IPS DF 4.7 (cell line): ENCODE results near the gene PPOX.

Experiments
- DNase-seq: peaks from one replicate; pipeline ENCODE4 v3.0.0-alpha.2; 2013; ENCODE audit warnings: low spot score; ENCODE audit errors: extremely low read depth

The PPOX gene

DNA sequence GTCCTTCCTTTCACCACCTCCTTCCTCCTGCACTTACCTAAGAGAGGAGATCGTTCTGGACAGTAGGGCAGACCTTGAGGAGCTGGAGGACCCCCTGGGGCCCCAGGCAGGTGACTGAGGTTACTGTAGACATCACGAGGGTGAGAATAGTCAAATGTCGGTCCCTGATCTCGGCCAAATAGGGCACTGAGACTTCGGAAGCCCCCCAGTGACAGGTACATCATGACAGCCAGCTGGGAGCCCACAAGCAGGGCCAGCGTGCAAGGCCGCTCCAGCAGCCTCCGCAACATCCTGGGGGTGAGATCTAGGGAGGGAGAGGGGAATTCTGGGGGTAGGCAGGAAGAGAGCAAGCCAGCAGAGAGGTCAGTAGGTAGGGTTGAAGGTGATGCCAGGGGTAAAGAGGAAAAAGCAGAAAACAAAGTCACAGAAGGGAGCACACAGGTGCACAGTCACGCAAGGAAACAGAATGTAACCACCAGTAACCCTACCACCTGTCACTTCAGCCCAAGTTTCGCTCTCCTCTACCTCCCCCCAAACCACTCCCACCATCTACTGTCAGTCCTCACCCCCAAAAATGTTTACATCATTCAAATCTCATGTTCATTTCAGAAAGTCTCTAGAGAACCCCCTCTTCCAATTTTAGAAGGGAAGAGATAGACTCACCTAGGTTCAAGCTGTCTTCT, 9.7 kb downstream of the PPOX start:
- DNase-seq, result no peak

DNA sequence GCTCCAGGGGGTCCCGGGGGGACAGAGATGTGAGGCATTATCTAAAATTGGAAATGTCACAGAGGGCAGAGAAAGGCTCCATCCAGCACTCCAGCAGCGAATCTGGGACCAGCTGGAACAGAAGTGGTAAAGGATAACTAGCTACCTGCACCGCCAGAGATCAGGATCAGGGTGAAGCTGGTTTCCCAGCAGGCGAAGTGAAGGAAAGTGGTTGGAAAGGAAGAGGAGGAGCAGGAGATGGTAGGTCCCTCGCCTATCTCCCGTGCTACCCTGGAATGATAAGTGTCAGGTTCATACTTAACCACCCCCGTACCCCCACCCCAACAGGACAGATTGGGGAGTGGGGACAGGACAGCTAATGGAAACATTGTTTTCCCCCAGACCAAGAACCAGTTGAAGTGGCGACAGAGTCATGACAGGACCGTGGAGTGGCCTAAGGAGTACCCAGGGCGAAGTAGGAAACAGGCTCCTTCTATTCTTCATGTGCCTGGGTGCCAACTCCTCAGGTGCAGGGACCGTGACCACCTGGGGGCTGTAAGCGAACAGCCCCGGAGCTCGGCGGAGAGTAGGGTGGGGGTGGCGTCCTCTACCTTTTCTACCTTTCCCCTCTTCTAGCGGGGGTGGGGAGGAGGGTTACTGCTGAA, 10.4 kb downstream of the PPOX start:
- no peak for DNase-seq

DNA sequence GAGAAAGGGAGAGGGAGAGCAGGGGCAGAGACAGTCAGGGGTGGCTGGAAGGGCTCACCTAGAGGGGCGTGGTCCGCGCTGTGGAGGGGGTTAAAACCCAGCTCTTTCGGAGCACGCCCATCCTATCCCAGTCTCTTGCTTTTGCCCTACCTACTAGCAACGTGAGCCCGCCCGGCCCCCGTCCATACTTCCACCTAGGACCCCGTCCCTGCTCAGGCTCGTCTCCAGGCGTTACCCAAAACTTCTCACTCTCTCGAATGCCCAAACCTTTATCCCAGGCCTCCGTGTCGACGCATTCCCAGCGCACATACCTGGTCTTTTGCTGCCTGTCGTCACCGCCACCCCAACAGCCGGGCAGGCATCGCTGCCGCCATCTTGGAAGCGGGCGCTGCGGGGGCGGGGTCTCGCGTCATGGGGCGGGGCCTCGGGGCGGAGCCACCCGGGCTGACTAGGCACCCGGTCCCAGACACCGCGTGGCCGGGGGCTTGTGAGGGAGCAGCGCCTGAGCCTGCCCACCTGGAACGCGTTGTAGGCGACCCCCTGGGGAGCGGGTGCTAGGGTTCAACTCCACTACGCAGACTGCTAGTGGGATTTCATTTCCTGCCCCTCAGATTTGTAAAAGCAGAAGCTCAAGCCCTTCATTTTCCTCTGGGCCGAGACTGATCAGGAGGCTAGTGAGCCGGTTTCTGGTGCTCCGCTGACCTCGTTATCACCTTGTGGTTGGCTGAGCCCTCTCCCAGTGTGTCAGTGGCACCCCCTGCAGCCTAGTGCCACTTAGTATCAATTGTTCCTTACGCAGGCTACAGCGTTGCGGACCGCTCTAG, 11.1 kb downstream of the PPOX start, which contains the start of gene B4GALT3:
B4GALT3 (minus strand) TSS at position 396 of the 824 bp plus-strand sequence. CDS start 1,447 bp downstream, outside the sequence.
- DNase-seq, result no peak

GRCh38 chr1:161177936-161178244, 11.7 kb downstream of the PPOX start:
- DNase-seq, result no peak

DNA sequence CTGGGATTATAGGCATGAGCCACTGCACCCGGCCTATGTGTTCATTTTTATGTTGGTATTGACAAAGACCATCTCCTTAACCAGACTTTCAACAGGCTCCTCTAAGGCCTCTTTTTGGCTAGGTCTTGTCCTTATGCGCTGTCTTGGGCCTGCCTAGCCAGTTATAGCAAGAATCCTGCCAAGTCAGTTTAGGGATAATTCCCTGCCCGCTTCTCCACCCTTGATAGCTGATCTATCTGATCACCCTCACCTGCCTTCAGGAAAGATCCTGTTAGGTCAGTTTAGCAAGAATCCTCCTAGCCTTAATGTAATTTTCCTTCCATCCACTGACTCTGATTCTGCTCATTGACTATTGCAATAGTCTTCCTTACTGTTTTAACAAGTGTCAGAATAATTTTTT, 13.5 kb downstream of the PPOX start:
- no peak for DNase-seq

DNA sequence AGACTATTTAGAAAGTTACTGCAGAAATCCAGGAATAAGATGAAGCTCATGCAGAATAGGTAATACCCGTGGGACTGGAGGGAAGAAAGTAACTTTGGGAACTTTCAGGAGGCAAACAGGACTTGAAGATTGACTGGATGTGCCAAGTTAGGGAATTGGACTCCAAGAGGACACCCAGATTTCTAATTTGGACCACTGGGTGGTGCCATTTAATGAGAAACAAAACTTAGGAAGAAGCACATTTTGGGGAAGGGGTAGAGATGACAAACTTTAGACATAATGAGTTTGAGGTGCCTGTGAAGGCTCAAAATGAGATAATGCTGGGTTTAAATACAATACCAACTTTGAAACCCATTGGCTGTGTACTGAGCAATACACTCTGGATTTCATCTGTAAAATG, 14.4 kb downstream of the PPOX start:
- DNase-seq, result no peak

GRCh38 chr1:161182214-161182613, 16.0 kb downstream of the PPOX start:
- DNase-seq, result no peak

DNA sequence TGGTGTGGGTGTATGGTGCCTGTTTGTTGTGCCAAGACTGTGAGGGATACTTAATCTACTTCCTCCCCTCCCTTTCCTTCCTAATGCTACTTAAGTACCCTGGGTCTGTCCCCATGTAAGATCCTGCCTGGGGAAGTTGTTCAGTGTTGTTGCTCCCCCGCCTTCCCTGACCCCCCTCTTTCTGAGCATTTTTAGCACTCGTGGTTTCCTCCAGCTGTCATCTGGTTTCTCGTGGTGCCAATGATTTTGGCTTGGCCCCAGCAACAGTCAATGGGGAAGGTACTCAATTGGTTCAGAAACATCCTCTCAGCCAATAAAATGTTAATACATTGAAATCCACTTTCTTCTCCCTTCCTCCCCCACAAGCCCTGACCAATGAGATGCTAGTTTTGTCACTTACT, 19.1 kb downstream of the PPOX start:
- DNase-seq, result no peak

DNA sequence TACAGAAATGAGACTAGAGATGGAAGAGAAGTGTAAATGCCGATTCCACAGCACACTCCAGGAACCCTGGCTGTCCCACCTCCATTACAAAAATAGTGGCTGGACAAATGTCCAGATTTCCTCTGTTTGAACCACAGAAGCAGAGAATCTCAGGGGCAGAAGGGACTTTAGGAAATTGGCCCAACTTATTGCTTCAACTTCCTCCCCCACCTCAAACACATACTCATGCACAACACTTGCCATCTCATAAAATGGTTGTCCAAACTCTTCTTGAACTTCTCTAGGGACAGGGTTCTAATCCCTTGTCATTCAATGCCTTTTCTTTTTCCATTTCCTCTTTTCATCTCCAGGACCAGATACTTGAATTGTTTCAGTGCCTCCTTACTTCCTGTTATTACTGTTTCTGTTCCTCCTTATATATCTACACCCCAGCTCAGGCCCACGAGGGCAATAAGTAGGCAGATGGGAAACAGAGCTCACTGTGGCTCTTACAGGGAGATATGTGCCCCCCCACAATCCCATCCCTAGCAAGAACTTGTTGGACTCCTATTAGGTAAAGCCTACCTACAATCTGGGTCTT, 19.6 kb downstream of the PPOX start:
- no peak for DNase-seq

DNA sequence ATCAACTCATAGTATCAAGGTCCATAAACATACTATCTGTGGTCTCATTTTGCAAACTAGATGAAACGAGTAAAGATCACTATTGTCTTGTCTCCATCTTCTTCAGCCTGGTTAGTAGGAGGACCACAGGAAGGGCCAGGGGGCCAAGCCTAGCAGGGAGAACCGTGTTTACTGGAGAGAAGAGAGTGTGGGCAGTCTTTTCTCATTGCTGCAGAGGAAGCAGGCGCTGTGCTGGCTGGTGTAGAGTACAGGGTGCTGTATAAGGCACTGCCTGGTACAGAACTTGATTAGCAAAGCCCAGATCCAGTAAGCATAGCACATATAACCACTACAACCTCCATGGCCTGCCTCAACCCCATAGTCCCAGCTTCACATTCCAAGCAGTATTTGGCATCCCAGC, 21.1 kb downstream of the PPOX start:
- no peak for DNase-seq

DNA sequence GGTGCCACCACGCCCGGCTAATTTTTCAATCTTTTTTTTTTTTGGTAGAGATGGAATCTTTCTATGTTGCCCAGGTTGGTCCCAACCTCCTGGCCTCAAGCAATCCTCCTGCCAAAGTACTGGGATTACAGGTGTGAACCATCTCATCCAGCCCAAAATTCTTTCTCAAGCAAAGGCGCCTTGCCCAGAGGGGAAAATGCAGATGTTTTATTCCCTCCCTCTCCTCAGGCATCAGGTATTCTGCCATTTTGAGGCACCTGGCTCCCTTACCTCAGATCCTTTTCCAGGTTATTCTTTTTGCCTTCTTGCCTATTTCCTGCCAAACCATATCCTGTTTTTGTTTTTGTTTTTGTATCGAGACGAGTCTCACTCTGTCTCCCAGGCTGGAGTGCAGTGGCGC, 22.2 kb downstream of the PPOX start:
- no peak for DNase-seq

GRCh38 chr1:161189036-161189435, 22.8 kb downstream of the PPOX start:
- no peak for DNase-seq

- DNase-seq, result no peak
Observed at GRCh38 chr1:161190962-161191521, 24.8 kb downstream of the PPOX start.

GRCh38 chr1:161191971-161192370, 25.7 kb downstream of the PPOX start:
- DNase-seq, result no peak

DNA sequence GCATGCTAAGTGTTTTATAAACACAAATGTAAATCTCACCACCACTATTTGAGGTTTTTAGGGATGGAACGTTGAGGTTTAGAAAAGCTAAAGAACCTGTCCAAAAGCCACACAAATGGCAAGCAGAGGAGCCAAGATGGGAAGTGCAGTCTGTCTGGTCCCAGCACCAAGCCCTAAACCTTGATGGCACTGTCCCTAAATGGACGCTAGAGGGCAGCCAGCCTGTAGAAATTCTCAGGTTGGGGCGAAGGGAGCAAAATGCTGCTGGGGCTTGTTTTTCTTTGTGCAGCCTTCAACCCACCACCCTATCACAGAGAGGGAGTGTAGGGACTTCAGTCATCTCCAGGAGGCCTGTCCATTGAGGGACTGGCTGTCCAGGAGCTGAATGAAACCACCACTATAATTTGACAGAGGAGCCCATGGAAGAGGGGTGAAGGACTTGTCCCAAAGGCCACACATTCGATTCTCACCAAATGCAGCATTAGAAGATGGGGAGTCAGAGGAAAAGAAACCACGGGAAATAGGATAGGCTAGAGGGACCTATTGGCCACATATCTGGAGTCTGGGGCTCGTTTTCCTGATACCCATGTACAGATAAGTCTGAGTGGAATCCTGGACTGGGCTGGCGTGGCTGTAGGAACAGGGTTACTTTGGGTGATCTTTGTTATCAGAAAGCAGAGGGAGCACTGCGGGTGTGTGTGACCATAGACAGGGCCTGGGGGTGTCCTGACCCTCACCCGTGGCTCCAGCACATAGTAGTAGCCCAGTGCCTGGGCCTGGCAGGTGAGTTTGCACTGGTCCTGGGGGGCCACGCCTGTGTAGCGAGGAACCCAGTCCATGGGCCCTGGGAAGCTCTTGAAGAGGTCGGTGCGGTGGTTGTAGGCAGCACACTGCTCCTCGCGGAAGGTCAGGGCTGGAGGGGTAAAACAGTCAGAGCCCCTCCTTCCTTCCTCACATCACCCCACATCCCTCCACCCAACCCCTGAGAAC, 26.5 kb downstream of the PPOX start:
- DNase-seq, result no peak

- DNase-seq, result no peak
Observed at GRCh38 chr1:161193561-161194235, 27.5 kb downstream of the PPOX start.

GRCh38 chr1:161195171-161195570, 28.9 kb downstream of the PPOX start:
- DNase-seq, result no peak

GRCh38 chr1:161196111-161196510, 29.9 kb downstream of the PPOX start:
- DNase-seq, result no peak

GRCh38 chr1:161196521-161197451, 30.6 kb downstream of the PPOX start:
- no peak for DNase-seq
